ENCODE measurements around the gene CSK. TPM values are rescaled to one million over a fixed set of nuclear protein-coding genes. Genes with fewer than 3 reads are reported as not detected.

CSK gene
- total and polyA plus RNA-seq, 2 of the 8 experiments (the other 6 are each of a cell fraction or from before 2014, with no cell fraction given) = 13.7 to 50.2 TPM

GRCh38 chr15:74779162-74779648, 2.7 kb upstream of the CSK start (continued):
- no peak for TF ChIP-seq CHD7 (IDR thresholded peaks at IDR 0.05; ENCODE audit: insufficient replicate concordance, low read length)
- TF ChIP-seq EGR1 (IDR thresholded peaks at IDR 0.05; ENCODE audit: borderline replicate concordance, low read depth, low read length) = no peak
- no peak for TF ChIP-seq SP4 (IDR thresholded peaks at IDR 0.05; ENCODE audit: low read length)
- TF ChIP-seq RBBP5 (IDR thresholded peaks at IDR 0.05; ENCODE audit: borderline replicate concordance, low read depth, low read length) = no peak
- TF ChIP-seq RAD21 (IDR thresholded peaks at IDR 0.05 in 1 of 2, conservative IDR thresholded peaks at IDR 0.05 in 1 of 2; ENCODE audit: low read depth in 2 of 2, low read length in 2 of 2) = no peak
- TF ChIP-seq RNF2 (IDR thresholded peaks at IDR 0.05; ENCODE audit: borderline replicate concordance, low read depth, low read length, missing control alignments, poor library complexity, severe bottlenecking) = no peak
- no peak for TF ChIP-seq USF2 (IDR thresholded peaks at IDR 0.05; ENCODE audit: low read length)
- TF ChIP-seq GABPA (IDR thresholded peaks at IDR 0.05; ENCODE audit: borderline replicate concordance, insufficient read depth, low read length) = no peak
- no peak for TF ChIP-seq TAF7 (optimal IDR thresholded peaks at IDR 0.05; ENCODE audit: borderline replicate concordance, low read depth, low read length)
